Forelimb muscle (tissue), 1 donor: ENCODE measurements around the gene DNAJC24. TPM values are rescaled to one million over a fixed set of nuclear protein-coding genes. Genes with fewer than 3 reads are reported as not detected.
A peak's percentile ranks its signal among the peaks of the same experiment; 100 is the strongest.
"Not testable (repeated sequence)": the region's sequence is repeated elsewhere in the genome, so short reads cannot be mapped to it uniquely, and the experiment has no call there.

Experiments
- DNase-seq: peaks from one replicate; pipeline ENCODE4 v3.0.0-alpha.2; 2013; ENCODE audit warnings: low read depth
- polyA plus RNA-seq: library from polyadenylated mRNA; unstranded; fragments of 120-200 nt; gene quantifications from one replicate; pipeline ENCODE4 v1.2.1, GENCODE V29; 2013; ENCODE audit not compliant: insufficient read length

DNAJC24 gene, protein sequence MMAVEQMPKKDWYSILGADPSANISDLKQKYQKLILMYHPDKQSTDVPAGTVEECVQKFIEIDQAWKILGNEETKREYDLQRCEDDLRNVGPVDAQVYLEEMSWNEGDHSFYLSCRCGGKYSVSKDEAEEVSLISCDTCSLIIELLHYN
- 16.6 TPM for polyA plus RNA-seq

DNA sequence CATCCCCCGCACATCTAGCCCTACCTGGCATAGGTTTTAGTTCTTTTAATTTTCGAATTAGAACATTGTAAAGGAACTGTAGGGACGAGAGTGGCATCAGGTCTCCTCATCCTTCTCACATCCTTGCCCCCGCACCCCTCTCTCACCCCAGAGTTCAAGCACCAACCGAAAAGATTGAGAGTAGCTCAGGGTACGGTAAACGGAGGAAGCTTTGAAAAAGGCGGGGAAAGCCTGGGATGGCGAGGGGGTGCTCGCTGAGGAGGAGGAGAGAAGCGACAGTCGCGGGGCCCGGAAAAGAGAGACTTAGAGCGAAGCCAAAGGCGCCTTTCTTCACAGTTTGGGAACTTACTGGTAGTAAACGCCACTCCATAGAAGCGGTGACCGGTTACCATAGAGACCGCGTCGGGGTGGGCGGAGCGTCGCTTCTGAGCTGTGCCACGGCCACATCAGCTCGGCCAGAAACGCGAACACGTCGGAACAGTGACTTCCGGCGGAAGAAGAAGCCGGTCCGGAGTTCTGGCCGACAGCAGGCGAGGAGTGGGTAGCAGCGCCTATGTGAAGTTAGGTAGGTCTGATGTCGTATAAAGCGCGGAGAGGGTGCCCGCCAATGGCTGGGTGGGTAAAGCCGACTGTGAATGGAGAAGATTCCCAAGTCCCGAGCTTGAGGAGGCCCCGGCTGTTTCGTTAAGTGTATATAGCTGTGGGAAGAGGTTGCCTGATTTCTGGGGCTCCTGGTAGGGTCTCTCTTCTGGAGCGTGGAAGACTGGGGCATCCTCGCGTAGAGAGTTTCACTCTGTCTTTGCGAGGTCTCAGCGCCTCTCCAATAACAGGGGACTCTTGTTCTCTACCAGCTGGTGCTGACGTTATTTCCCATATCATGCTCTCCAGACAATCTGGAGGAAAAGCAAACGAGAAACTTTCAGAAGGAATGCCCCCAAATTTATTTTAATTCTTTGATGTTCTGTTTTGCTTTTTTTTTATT, at the start of gene DNAJC24, which contains the start of gene DCDC1:
TSS of gene DNAJC24 (plus strand) at position 513 of the 982 bp plus-strand sequence. CDS start 889 bp downstream, outside the sequence.
TSS of gene DCDC1 (minus strand) at position 392 of the 982 bp plus-strand sequence. CDS start 41,459 bp downstream, outside the sequence.
- DNase-seq = peak; percentile 80

GRCh38 chr11:31321494-31321893, 48.2 kb upstream of the DNAJC24 start:
- DNase-seq = not testable (repeated sequence)

- no peak for DNase-seq
Measured at GRCh38 chr11:31323145-31323544, 46.5 kb upstream of the DNAJC24 start.

- no peak for DNase-seq
Measured at GRCh38 chr11:31325160-31325559, 44.5 kb upstream of the DNAJC24 start.

- no peak for DNase-seq
Measured at GRCh38 chr11:31326470-31327148, 43.1 kb upstream of the DNAJC24 start.

DNA sequence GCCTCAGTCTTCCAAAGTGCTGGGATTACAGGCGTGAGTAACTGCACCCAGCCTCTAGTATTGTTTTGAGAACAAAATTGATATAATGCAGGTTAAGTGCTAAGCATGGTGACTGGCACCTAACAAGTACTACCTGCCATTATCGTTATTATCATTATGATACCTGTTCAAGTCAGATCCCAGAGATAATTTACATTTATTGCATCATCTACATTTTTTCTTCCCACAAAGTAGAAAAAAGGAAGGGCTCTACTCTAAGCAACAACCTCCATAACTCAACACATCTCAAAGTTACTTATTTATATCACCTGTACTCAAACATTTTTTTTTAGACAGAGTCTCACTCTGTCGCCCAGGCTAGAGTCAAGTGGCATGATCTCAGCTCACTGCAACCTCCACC, 42.2 kb upstream of the DNAJC24 start:
- no peak for DNase-seq

- no peak for DNase-seq
Measured at GRCh38 chr11:31328697-31329096, 41.0 kb upstream of the DNAJC24 start.

GRCh38 chr11:31337806-31338205, 31.9 kb upstream of the DNAJC24 start:
- DNase-seq = no peak

- DNase-seq = no peak
Measured at GRCh38 chr11:31340903-31341572, 28.6 kb upstream of the DNAJC24 start.

DNA sequence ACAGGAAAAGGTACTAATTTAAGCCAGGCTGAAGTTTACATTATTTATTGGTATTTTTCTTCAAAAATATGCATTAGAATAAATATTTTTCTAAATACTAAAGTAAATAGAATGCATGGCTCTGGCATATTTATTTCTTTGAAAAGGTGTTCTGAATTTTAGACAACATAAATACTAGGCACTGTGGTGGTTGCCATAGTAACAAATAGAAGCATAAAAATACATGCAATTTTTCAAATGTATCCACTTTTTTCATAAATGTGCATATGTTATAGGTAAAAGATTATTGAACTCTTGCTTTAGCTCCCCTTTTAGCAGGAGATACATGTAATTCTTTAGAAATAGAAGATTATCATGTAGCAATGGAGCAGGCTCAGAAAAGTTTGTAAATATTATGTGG, 18.5 kb upstream of the DNAJC24 start:
- no peak for DNase-seq

GRCh38 chr11:31355131-31355530, 14.5 kb upstream of the DNAJC24 start:
- DNase-seq = no peak

- DNase-seq = no peak
Measured at GRCh38 chr11:31355817-31356216, 13.8 kb upstream of the DNAJC24 start.

- DNase-seq = no peak
Measured at GRCh38 chr11:31361743-31362142, 7.9 kb upstream of the DNAJC24 start.

DNA sequence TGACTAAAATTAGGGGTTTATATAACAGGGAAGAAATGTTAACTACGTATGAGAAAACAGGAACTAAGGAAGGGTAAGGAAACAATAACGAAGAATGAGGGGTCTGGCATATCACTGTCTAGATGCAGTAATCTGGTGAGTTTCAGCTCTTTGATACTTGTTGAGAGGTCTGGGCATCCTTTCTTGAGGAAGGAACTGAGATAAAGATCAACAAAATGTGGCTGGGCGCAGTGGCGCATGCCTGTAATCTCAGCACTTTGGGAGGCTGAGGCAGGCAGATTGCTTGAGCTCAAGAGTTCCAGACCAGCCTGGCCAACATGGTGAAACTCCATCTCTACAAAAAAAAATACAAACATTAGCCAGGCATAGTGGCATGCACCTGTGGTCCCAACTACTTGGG, 2.9 kb upstream of the DNAJC24 start:
- DNase-seq = no peak

- DNase-seq = no peak
Measured at GRCh38 chr11:31375879-31376278, 6.2 kb downstream of the DNAJC24 start.

GRCh38 chr11:31383116-31383515, 13.5 kb downstream of the DNAJC24 start:
- DNase-seq = no peak

GRCh38 chr11:31387379-31387778, 17.7 kb downstream of the DNAJC24 start:
- no peak for DNase-seq

DNA sequence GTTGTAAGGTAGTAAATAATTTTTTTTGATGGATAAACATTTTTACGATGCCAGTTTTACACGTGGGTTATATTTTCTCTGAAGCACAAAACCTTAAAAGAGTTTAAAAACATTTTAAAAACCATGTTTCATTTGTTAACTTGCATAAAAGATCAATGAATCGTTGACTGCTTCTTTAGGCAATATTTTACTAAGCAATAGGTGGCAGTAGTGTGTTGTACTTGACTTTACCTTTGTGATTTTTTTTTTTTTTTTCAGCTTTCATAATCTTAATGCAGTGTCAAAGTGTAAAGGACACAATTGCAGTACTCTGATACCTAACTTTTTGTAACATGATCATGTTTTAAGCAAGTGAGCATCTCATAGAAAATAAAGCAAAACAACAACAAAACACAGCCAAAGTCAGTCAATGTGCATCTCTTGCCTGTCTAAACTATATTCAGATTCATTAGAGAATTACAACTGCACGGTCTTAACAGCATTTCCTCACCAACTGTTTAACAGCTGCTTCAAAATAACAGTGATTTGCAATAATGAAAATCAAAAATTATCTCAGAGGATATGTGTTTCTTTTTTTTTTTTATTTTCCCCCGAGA, 27.7 kb downstream of the DNAJC24 start:
- DNase-seq = no peak

DNA sequence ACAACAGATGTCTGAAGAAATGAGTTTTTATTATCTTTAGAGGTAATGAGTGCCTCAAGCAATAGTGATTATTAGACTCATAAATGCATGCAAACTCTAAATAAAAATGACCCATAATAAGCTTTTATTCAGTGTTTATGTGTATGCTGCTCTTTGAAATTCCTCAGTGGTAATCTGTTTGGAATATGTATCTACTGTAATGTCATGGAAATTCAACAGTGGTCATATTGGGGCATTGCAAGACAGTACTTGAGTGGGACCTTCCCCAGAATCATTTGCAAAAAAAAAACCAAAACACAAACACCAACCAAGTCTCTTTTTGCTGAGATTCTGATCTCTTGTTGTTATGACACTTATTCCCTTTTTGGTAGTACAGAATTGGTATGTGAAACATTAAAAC, 35.0 kb downstream of the DNAJC24 start:
- DNase-seq = no peak

DNA sequence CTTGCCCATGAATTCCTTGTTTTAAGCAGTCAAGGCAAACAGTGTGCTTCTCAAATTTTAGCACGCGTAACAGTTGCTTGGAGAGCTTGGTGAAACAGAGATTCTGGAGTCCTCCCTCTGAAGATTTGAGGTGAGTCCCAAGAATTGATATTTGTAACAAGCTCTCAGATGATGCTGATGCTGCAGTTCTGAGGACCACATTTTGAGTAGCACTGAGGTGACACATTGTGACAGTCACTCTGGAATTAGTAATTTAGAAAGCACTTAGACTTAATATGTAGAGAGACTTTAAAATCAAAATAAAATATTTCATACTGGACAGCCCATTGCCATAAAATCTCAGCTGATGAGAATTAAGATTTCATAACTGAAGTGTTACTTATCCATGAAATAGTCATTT, 38.5 kb downstream of the DNAJC24 start:
- no peak for DNase-seq

GRCh38 chr11:31412946-31413345, 43.3 kb downstream of the DNAJC24 start:
- no peak for DNase-seq
